HL-60/S4 (cell line): Measurements from ENCODE around the gene NPC2.
"Not testable (repeated sequence)": the region's sequence is repeated elsewhere in the genome, so short reads cannot be mapped to it uniquely, and the experiment has no call there.

Source experiments
- in situ Hi-C: fragments of 300-500 bp; cut with MboI; formaldehyde crosslinking; loops from 2 replicates; pipeline ENCODE4 v1.14.3; 2022; ENCODE audit warnings: low sequenced_read_pairs

NPC2 gene

DNA sequence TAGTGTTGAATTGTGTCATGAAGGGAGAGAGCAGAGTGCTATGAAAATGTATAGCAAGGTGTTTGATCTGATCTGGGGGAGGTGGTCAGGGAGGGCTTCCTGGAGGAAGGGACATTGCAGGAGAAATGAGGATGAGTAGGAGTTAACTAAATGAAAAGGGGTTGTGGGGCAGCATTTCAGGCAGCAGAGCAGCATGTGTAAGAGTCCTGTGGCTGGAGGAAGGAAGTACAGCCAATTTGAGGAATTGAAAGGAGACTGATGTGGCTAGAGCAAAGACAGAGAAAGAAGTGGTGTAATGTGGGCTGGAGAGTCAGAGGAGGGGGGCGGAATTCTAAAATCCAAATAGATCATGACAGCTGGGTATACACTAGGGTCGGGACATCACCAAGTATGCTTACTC is 20.5 kb downstream of the NPC2 start:
- in situ Hi-C loops = no loop called here

DNA sequence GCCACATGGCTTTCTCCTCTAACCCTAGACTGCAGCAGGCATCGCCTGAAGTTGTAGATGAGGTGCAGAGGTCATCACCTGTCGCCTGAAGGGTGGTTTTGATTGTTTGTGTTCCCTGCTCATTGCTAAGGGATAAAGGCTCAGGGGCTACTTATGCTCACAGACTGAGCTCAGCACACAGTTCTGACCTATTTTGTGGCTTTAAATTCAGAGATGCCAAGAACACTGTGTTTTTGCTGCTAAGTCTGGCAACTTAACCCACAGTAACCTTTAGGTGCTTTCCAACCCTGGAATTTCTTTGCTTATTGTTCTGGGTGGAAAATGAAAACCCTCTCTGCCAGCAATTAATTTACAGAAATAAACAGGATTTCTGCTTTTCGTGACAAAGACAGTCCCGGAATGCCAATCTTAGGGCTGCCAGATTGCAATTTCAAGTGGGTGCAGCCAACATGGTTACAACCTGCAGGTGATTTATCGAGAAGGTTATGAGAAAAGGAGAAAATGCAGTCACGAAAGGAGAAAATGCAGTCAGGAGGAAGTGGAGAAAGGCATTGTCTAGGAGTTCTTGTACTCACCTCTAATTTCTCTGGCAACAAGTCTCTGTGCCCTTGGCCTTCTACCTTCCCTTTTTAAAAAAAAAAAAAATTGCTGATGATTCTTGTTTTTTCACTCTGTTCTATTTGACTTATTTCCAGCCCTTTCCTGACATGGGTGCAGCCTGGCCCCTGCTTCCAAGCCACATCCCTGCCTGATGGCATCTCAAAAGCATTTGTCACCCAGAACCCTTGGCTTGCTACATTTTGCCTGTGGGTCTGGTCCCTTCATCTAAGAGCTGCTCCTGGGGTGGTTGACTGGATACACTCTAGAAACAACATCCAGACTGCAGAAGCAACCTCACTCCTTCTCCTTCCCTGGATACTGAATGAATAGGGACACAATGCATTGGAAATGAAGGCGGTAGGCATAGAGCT is 23.3 kb downstream of the NPC2 start:
- in situ Hi-C loops = no loop called here

DNA sequence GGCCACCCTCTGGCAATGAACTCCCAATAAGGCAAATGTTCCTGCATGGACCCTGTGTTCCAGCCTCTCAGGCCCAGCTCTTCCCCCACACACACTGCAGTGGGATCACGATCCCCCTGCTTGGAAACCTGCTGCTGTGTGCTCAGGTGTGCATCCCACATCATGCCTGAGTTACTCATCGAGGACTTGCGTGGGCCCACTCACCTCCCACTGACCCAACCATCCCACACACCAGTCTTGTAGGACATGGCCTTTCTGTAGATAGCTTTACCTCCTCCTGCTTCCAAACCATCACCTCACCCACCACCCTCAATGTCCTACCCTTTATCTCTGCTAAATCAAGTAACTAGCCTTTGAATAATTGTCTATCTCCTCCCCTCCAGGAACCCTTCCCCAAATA is 24.6 kb downstream of the NPC2 start:
- in situ Hi-C loops = no loop called here

DNA sequence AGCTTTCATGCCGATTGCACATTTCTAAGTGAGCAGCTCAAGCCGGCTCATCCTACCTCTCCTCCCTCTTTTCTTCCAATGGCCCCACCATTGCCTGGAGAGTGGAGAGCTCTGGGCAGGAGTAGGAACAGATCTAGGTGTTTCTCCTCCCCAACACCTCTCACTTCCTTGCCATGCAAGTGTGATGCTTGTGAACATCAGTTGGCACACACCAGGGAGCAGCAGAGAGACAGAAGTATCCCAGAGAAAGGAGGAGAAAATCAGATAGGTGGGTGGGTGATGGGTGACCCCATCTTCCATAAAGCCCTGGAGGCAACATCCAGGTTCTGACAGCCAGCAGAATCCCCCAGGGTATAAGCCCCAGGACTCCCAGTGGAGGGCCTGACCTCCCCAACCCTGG is 27.8 kb downstream of the NPC2 start:
- in situ Hi-C loops = no loop called here

DNA sequence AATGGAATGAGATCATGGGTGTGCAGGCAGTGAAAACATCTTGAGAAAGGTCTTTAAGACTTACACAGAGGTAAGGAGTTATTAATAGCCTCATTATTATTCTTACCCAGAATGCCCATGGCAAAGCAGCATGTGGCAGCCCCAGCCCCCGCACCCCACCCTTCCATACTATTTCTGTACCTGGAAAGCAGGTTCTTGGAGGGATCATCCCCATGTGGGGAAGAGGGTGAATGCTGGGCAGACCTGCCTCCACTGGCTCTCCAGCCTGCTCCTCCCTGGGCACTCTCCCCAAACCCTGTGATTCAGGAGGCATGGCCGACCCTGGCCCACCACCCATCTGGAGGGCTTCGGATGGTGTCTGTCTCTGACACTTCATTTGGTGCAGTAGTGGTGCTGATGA is 28.3 kb downstream of the NPC2 start:
- in situ Hi-C loops = no loop called here

DNA sequence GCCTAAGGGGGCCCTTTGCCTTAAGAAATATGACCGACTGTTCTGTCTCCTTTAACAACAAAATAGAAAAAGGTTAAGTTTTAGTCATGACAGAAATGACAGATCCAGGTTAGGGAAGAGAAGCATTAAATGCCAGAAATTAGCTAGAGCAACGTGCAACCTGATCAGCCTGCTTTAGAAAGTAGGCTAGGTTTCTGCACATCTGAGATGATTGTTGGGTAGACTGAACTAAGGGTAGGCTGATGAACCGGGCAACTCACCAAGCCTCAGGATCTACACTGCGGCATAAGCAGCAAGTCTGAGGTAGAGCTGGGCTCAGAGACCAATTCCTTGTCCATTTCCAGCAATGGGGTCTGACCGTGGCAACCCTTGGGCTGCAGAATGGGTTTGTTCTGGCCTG is 29.4 kb downstream of the NPC2 start:
- in situ Hi-C loops = no loop called here

DNA sequence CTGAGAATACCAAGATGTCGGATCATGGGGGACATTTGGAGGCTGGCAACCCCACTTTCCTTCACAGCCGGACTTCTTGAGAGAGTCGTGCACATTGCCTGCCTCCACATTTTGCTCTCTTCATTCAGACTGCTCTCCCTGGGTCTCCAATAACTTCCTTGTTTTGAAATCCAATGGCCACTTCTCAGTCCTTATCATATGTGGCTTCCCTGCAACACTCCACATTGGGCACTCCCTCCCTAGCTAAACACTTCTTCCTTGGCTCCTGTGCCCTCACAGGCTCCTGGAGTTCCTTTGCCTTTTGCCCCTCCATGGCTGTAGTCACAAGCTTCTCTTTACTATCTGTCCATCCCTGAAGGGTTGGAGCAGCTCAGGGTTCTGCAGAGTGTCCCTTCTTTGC is 30.1 kb downstream of the NPC2 start:
- in situ Hi-C loops = no loop called here

DNA sequence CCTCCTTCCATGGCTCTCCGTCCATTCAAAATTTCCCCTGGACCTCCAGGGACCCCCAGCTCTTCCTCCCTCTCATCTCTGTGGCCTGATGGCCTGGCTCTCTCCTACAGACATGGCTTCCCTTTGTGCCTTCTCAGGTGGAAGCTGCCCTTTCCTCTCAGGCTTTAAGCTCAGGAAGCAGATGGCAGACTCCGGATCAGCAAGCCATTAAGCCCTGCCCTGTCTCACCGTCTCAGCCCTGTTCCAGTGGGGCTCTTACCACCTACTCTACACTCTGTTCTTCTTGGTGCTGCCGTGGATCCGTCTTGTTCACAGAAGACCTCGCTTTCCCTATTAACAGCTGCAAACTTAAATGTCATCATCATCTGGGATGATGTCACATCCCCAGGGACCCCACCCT is 33.1 kb downstream of the NPC2 start:
- in situ Hi-C loops = no loop called here

DNA sequence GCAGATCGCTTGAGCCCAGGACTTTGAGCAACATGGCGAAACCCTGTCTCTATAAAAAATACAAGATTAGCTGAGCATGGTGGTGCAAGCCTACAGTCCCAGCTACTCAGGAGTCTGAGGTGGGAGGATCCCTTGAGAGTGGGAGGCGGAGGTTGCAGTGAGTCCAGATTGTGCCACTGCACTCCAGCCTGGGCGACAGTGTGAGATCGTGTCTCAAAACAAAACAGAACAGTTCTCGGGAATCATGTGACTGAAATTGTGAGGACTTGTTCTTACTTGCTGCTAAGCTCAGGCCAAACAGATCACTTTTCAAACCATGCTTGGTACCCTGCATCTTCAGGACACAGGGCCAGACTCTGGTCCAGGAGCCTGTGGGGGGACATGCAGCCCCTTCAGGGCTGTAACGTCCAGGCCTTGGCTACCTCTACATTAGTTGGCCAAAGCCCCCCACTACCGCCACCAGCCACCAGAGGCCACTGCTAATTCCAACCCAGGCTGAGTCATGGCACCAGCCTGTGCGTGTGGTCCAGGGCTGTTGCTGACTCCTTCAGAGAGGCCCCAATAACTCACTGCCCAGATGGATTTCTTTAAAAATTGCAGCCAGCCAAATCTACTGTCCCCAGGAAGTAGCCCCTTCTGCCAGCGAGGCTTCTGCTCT is 33.7 kb downstream of the NPC2 start:
- in situ Hi-C loops = no loop called here

DNA sequence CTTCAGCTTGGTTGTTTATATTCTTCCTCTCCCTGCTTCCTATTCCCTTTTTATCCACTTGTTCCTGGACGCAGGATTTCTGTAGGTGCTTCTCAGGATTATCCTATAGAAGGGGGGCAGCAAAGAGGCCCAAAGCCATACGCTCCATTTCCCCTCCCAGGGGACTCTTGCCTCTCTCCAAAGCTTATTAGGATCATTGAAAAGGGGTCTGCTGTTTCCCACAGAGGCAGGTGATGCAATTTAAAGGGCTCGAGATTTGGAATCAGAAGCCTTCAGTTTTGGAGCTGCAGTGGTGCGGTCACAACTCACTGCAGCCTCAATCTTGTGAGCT is 35.6 kb downstream of the NPC2 start:
- in situ Hi-C loops = no loop called here

DNA sequence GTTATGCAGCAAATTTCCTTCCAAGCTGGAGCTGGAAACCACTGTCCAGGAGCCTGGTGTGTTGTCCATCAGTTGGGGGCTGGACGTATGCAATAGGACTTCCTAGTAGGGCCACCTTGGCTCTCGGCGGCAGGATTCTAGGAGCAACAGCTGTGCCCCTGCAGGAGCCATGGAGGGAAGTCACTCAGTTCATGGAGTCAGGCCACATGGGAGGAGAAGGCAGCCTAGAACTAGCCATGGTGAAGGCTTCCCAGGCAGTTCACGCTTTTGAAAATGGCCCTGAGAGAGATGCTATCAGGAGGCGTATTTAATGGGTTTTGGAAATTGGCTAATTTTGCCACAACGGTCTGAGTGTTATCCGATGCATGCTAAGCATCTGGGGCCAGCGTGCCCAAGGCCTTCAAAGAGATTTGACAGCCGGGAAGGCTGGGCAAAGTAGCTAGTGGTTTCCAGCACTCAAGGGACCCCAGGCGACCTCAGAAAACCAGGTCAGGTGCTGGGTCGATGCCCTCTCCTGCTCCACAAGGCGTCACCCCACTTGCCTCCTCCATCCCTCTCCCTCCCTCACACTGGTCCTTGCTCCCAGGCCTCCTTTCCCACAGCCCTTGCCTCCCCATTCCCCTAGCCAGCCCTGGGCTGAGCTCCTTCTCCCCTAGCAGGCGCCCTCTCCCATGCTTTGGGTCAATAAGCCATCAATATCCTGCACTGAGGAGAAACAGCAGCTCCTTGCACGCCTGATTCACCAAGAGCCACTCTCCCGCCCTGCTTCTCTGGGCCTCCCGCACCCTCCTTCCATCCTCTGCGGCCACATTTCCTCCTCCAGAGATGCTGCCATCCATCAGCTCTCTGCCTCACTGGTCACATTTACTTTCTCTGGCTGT is 36.2 kb downstream of the NPC2 start:
- in situ Hi-C loops = no loop called here

DNA sequence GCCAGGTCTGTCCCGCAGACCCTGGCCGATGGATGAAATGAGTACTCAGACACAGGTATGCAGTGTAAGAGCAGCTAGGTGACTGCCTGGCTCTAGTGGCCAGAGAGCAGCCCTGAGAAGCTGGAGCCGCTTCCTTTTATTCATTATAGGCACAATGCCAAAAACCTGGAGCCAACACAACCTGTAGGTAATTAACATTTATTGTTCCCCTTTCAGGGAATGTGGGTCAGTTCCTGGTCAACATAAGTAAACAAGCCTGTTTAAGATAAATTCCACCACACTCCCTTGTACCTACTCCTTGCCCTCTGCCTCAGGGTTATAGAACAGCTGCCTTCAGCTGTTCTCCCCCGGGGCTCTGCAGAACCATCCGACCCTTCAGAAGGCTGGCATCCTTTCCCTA is 38.7 kb downstream of the NPC2 start:
- in situ Hi-C loops = not testable (repeated sequence)

DNA sequence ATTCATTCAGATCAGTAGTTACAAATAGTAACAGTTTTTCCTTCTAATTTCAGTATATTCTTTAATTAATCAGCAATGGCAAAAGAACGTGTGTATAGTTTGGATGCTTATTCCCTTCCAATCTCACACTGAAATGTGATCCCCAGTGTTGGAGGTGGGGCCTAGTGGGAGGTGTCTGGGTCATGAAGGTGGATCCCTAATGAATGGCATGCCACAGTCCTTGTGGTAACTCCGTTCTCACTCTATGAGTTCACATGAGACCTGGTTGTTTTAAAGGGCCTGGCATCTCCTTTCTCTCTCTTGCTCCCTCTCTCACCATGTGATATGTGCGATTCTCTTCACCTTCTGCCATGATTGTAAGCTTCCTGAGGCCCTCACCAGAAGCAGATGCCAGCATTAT is 48.2 kb downstream of the NPC2 start:
- in situ Hi-C loops = no loop called here

DNA sequence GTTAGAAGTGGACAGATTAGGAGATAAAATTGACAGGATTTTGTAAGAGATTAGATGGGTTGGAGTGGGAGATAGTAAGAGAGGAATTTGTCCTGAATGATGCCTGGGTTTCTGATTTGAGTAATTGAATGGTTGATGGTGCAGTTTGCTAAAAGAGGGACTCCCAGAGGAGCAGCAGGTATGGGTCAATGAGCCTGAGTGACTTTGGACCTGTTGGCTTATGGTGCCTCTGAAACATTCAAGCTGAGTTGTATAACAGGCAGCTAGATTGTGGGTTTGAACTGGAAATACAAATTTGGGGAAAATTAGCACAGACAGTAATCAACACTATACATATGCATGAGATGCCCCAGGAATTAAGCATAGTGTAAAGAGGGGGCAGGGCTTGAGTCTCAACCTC is 50.3 kb downstream of the NPC2 start:
- in situ Hi-C loops = no loop called here

DNA sequence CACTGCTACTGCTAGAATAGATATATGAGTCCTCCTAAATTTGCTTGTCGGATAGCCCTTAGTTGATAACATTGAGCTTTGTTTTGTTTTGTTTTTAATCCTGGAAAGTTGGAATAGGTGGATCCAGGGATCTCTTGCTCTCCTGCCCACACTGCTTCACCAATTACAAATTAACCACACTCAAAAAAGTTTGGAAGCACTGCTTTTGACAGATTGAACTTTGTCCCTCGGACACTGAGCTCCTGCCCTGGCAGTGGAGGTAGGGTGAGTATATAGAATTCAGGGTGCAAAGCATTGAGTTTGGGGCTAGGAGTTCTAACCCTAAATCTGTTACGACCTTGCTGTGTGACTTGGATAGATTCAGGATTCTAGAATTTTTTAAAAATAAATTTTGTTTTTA is 52.0 kb downstream of the NPC2 start:
- in situ Hi-C loops = no loop called here

DNA sequence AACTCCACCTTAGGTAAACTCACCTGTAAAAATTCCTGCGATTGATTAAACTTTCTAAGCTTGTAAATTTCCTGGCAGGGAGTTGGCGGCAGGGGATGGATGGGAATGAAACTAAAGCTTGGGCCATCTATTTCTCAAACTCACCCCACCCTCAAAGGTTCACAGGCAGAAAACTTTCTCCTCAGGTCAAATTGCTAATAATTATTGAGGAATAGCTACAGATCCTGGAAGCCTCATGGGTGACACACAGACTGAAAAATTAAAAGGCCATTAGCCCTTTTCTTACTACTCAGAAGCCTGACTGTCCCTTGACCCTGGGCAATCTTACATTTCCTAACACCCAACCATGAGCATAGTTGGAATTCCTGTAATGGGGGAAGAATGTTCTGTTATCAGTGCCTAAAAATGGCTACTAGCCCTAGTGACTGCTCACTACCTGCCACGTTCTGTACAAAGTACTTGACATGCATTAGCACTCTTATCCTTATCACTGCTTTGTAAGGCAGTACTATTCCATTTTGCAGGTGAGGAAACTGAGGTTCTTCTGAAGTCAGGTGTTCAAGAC is 54.7 kb downstream of the NPC2 start:
- in situ Hi-C loops = no loop called here

DNA sequence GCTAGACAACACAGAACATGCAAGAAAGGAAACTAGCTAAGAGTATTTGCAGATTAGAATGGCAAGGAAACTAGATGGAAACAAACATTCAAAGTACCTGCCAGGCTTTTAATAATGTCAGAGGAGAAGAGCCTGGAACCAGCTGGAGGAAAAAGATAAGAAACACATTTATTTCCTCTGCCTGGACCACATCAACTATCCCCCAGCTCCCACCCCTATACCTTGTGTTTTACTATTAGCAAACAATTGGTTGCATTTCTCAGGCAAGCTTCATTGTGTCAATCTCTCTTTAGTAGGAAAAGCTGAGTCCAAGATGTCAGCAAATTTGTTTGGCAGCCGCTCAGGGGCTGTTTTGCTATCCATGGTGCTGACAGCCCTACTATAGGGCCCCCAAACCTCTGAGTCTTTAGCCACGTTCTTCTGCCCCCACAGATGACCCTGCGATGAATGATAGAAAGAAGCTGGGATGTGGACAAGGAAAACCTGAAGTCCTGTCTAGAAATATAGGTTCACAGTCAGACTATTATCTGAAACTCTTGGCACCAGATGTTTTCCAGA is 55.5 kb downstream of the NPC2 start:
- in situ Hi-C loops = no loop called here

DNA sequence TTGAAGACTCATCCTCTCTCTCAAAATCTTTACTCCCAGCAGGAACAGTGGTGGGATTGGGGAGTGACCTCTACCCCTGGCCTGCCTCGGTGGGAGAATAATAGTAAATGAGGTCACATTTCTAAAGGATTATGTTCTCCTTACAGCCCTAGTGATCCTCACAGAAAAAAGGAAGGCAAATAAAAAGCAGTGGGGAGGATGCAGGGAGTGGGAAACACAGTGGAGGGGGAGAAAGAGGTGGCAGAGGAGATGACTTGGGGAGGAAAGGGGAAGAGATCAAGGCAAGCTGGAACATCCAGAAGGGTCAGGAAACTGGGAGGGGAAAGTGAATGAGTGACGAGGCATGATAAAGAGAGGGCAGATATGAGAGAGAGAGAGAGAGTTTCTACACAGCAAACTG is 58.8 kb downstream of the NPC2 start:
- in situ Hi-C loops = no loop called here

DNA sequence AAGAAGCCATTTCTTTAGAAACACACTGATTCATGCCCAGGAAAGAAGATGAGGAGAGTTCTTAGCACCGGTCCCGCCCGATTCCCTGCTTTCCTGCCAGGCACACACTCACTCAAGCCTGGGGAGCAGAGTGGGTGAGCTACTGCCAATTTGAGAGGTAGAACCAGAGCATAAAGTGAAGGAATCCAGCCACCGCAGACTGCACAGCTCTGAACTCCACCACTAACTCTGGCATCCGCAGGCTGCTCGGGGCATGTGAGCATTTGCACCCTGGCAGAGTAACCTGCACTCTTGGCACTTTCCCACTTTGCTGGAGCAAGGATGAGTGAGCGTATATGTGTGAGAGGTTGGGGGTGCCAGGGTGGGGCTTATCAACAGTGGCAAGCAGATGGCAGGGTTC is 63.1 kb downstream of the NPC2 start:
- in situ Hi-C loops = no loop called here
